ENCODE results near the gene PACS2.

Gene PACS2

DNA sequence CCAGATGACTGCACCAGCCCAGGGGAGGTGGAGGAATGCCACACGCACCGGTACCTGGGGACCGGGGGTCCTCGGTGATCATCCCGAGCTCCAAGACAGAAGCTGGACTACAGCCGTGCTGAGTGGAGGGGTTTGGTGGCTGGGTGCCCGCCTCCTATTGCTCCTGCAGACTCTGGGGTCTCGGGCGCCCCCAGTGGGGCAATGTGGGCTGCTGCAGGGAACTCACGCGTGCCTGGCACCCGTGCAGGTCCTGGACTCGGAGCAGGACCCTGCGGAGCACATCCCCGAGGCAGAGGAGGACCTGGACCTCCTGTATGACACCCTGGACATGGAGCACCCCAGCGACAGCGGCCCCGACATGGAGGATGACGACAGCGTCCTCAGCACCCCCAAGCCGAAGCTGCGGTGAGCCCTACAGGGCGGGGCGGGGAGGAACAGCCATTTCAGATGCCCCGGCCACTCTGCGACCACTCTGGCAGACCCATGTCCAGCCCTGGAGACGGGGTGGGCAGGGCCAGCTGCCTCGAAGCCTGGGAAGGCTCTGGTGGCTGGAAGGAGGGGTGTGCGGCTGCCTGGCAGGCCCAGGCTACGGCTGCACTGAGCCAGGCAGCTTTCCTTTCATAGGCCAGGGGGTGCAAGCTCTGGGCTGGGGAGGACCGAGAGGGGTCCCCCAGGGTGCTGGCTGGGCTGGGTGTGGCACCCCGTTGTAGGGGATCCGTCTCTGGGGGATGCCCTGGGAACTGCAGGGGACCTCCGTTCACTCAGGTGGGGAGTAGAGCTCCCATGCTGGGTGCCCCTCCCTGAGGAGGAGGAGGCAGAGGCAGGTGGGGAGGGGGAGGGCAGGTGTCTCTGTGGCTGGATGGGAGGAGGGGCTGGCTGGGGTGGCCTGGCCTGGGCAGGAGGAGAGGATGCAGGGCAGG lies 62.2 kb downstream of the PACS2 start:
- no peak overlapping the region for H3K27ac ChIP-seq (ENCODE audit: low read depth, low read length)

DNA sequence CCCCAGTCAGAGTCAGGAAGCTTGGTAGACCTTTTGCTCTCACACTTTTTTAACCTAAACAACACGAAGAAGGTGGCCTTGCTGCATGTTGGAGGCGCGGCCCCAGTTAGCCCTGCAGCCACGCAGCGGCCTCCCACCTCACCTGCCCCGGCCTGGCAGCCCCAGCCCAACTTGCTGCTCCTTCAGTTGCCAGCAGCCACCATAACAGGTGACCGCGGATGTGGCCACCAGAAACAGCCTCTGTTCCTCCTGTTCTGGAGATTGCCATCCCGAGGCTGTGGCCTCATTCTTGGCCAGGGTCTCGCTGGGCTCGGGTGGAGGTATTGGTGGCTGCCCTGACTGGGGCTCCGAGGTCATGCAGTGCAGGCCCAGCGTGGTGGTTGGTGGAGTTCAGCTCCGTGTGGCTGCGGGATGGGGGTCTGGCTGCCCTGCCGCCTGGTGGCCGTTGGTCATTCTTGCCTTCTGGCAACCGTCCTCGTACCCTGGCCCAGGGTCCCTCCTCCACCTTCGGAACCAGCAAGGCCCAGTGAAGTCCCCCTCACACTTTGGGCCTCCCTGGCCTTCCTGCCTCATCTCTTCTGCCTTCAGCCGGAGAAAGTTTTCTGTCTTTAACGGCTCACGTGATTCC lies 63.1 kb downstream of the PACS2 start:
- Histone ChIP-seq H3K79me2 (ENCODE audit: control insufficient read depth, insufficient read depth, low read length, unreplicated experiment) (no peaks in the 10 kb centered on the region), H3K36me3 (ENCODE audit: insufficient read depth, low read length) (no peaks in the 10 kb centered on the region; the same call in 1 of the 2 replicates)

More for the DNA sequence above, 62.2 kb downstream of the PACS2 start:
- Histone ChIP-seq H3K4me3 (ENCODE audit: low read depth, low read length) (no peak overlapping the region), H3K4me1 (ENCODE audit: control insufficient read depth, insufficient read depth, low read length, unreplicated experiment) (no peaks in the 10 kb centered on the region), H3K27me3 (ENCODE audit: insufficient read depth, low read length) (no peaks in the 10 kb centered on the region), H3K79me2 (ENCODE audit: control insufficient read depth, insufficient read depth, low read length, unreplicated experiment) (no peaks in the 10 kb centered on the region), H3K36me3 (ENCODE audit: insufficient read depth, low read length) (no peaks in the 10 kb centered on the region), H2AFZ (ENCODE audit: low read length, unreplicated experiment) (no peak overlapping the region)

DNA sequence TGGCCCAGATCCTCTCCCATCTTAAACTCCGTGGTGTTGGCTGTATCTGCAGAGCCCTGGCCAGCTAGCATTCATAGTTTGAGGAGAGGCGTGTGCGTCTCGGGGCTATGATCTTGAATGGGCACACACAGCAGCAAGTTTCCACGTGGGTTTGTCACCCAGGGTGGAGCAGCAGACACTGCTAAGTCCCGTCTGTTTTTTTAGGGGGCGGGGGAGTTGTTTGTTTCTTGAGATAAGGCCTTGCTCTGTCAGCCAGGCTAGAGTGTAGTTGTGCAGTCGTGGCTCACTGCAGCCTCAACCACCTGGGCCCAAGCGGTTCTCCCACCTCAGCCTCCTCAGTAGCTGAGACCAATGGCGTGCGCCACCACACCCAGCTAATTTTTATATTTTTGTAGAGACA lies 63.7 kb downstream of the PACS2 start:
- no peak overlapping the region for H3K27ac ChIP-seq (ENCODE audit: low read depth, low read length)
- no peaks in the 10 kb centered on the region for H3K27me3 ChIP-seq (ENCODE audit: insufficient read depth, low read length)

More for the DNA sequence above, 63.1 kb downstream of the PACS2 start:
- no peak overlapping the region for H2AFZ ChIP-seq (ENCODE audit: low read length, unreplicated experiment)
- H3K27me3 ChIP-seq (ENCODE audit: insufficient read depth, low read length), result no peaks in the 10 kb centered on the region
- H3K27ac ChIP-seq (ENCODE audit: low read depth, low read length), result no peak overlapping the region
- H3K4me1 ChIP-seq (ENCODE audit: control insufficient read depth, insufficient read depth, low read length, unreplicated experiment), result no peaks in the 10 kb centered on the region
- H3K4me3 ChIP-seq (ENCODE audit: low read depth, low read length), result no peak overlapping the region

DNA sequence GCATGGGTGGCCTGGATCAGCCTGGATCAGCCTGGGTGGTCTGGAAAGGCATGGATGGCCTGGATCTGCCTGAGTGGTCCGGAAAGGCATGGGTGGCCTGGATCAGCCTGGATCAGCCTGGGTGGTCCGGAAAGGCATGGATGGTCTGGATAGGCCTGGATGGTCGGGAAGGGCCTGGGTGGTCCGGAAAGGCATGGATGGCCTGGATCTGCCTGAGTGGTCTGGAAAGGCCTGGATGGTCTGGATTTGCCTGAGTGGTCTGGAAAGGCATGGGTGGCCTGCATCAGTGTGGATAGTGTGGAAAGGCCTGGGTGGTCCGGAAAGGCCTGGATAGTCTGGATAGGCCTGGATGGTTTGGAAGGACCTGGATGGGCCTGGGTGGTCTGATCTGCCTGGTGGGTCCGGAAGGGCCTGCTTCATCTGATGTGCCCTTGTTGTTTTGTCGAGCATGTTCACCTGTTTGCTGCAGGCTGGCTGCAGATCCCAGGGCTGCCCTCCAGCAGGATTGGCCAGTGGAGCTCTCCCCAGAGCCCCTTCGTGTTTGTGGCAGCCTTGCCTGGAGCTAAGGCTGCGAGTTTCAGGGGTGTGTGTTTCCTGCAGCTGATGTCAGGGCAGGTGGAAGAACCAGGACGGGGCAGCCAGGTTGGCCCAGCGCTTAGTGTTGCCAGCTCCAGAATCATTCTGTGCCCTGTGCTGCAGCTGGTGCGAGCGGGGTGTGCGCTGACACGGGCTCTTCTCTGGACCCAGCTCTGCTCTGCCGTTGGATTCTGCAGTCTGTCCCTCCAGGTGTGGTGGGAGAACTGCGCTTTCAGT lies 64.5 kb downstream of the PACS2 start:
- H2AFZ ChIP-seq (ENCODE audit: low read length, unreplicated experiment), result no peak overlapping the region
- no peaks in the 10 kb centered on the region for H3K4me1 ChIP-seq (ENCODE audit: control insufficient read depth, insufficient read depth, low read length, unreplicated experiment)
- no peak overlapping the region for H3K27ac ChIP-seq (ENCODE audit: low read depth, low read length)
- no peaks in the 10 kb centered on the region for H3K79me2 ChIP-seq (ENCODE audit: control insufficient read depth, insufficient read depth, low read length, unreplicated experiment)
- no peak overlapping the region for H3K4me3 ChIP-seq (ENCODE audit: low read depth, low read length)
- H3K27me3 ChIP-seq (ENCODE audit: insufficient read depth, low read length), result no peaks in the 10 kb centered on the region
- H3K36me3 ChIP-seq (ENCODE audit: insufficient read depth, low read length), result no peaks in the 10 kb centered on the region; the same call in 1 of the 2 replicates

More for the DNA sequence above, 63.7 kb downstream of the PACS2 start:
- Histone ChIP-seq H3K79me2 (ENCODE audit: control insufficient read depth, insufficient read depth, low read length, unreplicated experiment) (no peaks in the 10 kb centered on the region), H3K36me3 (ENCODE audit: insufficient read depth, low read length) (no peaks in the 10 kb centered on the region; the same call in 1 of the 2 replicates), H2AFZ (ENCODE audit: low read length, unreplicated experiment) (no peak overlapping the region), H3K4me1 (ENCODE audit: control insufficient read depth, insufficient read depth, low read length, unreplicated experiment) (no peaks in the 10 kb centered on the region), H3K4me3 (ENCODE audit: low read depth, low read length) (no peak overlapping the region)

DNA sequence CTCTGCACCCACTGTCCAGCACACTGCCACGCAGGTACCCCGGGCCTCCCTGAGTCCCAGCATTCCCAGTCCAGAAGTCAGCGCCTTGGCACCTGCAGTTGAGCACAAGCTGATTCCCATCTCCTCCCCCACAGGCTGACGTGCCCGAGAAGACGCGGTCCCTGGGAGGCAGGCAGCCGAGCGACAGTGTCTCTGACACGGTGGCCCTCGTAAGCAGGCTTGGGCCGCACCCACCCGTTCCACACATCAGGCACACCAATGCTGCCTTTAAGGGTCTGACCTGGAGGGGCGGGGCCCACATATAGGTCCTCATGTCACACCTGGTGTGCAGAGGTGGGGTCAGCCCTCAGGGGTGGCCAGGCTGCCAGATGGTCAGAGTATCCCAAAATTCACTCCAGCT lies 65.4 kb downstream of the PACS2 start:
- Histone ChIP-seq H3K79me2 (ENCODE audit: control insufficient read depth, insufficient read depth, low read length, unreplicated experiment) (no peaks in the 10 kb centered on the region), H3K36me3 (ENCODE audit: insufficient read depth, low read length) (no peaks in the 10 kb centered on the region; the same call in 1 of the 2 replicates), H2AFZ (ENCODE audit: low read length, unreplicated experiment) (no peak overlapping the region), H3K27ac (ENCODE audit: low read depth, low read length) (no peak overlapping the region), H3K4me3 (ENCODE audit: low read depth, low read length) (no peak overlapping the region), H3K4me1 (ENCODE audit: control insufficient read depth, insufficient read depth, low read length, unreplicated experiment) (no peaks in the 10 kb centered on the region), H3K27me3 (ENCODE audit: insufficient read depth, low read length) (no peaks in the 10 kb centered on the region)

DNA sequence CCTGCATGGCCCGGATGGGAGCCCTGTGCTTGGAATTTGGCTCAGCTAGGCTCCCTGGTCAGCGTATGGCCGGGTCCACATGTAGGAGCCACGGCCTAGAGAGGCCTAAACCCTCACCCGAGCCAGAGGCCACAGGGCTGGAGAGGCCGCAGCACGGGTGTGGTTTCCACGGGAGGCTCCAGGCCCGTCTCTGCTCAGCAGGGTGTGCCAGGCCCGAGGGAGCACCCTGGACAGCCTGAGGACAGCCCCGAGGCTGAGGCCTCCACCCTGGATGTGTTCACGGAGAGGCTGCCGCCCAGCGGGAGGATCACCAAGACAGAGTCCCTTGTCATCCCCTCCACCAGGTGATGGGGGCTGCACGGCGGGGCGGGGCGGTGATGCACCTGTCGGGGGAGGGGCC lies 66.2 kb downstream of the PACS2 start:
- Histone ChIP-seq H3K27me3 (ENCODE audit: insufficient read depth, low read length) (no peaks in the 10 kb centered on the region), H3K4me3 (ENCODE audit: low read depth, low read length) (no peak overlapping the region), H3K4me1 (ENCODE audit: control insufficient read depth, insufficient read depth, low read length, unreplicated experiment) (no peaks in the 10 kb centered on the region), H3K27ac (ENCODE audit: low read depth, low read length) (no peak overlapping the region), H3K36me3 (ENCODE audit: insufficient read depth, low read length) (no peaks in the 10 kb centered on the region; the same call in 1 of the 2 replicates), H2AFZ (ENCODE audit: low read length, unreplicated experiment) (no peak overlapping the region), H3K79me2 (ENCODE audit: control insufficient read depth, insufficient read depth, low read length, unreplicated experiment) (no peaks in the 10 kb centered on the region)

DNA sequence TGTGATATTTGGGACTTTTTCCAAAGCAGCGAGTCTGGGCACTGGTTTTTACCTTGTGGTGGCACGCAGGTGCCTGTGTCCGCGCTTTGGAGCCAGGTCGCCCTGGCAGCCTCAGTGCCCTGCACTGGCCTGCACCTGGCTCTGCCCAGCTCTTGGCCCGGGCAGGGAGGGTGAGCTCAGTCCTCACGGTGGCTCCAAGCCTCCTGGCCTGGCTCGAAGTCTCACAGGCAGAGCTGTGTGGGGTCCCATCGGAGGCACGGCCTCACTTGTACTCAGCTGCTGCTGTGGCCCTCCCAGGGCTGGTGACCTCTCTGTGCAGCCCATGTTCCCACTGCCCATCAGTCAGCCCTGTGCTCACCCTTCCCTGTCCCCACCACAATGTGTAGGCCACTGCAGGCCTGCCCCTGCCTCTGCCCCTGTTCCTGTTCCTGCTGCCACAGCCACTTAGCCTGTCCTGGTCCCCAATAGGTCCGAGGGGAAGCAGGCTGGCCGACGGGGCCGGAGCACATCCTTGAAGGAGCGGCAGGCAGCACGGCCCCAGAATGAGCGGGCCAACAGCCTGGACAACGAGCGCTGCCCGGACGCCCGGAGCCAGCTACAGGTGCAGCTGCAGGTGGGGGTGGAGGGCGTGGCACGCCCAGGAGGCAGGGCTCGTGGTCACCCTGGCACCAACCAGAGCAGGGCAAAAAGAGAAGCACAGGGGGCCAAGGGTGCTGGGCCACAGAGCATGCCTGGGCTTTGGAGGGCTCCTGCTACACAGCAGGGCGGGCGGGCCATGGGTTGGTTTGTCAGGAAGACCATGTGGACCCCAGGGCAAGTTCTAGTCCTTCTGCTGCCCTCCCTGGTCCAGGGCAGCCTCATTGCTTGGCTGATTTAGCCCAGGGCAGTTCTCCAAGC lies 67.1 kb downstream of the PACS2 start:
- H3K79me2 ChIP-seq (ENCODE audit: control insufficient read depth, insufficient read depth, low read length, unreplicated experiment), result no peaks in the 10 kb centered on the region
- H3K4me3 ChIP-seq (ENCODE audit: low read depth, low read length), result no peak overlapping the region
- no peak overlapping the region for H3K27ac ChIP-seq (ENCODE audit: low read depth, low read length)
- H3K36me3 ChIP-seq (ENCODE audit: insufficient read depth, low read length), result no peaks in the 10 kb centered on the region; the same call in 1 of the 2 replicates
- no peaks in the 10 kb centered on the region for H3K4me1 ChIP-seq (ENCODE audit: control insufficient read depth, insufficient read depth, low read length, unreplicated experiment)
- no peak overlapping the region for H2AFZ ChIP-seq (ENCODE audit: low read length, unreplicated experiment)
- H3K27me3 ChIP-seq (ENCODE audit: insufficient read depth, low read length), result no peaks in the 10 kb centered on the region

DNA sequence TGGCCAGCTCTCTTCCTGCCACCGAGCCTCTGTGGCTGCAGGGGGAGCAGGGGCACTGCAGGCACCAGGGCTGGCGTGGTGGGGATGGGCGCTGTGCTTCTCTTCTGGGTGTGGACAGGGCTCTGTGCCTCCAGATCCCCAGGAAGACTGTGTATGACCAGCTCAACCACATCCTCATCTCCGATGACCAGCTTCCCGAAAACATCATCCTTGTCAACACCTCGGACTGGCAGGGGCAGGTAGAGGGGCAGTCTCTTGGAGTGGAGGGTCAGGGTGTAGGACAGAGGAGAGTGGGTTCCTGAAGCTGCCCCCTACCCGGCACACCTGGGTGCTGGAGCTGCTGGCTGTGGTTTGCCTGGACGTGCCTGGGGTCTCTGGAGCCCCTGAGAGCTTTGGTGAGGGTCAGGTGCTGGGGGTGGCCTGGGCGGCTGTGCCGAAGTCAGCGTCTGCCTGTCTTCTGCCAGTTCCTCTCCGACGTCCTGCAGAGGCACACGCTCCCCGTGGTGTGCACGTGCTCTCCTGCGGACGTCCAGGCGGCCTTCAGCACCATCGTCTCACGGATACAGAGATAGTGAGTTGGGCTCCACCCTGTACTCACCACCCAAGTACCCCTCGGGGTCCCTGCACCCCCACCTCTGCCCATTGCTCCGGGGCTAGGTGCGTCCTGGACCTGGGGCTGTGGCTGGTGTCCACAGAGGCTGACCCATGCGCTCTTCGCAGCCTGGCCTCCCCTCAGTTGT lies 68.0 kb downstream of the PACS2 start:
- no peak overlapping the region for H3K27ac ChIP-seq (ENCODE audit: low read depth, low read length)
- H3K36me3 ChIP-seq (ENCODE audit: insufficient read depth, low read length), result no peaks in the 10 kb centered on the region; the same call in 1 of the 2 replicates

DNA sequence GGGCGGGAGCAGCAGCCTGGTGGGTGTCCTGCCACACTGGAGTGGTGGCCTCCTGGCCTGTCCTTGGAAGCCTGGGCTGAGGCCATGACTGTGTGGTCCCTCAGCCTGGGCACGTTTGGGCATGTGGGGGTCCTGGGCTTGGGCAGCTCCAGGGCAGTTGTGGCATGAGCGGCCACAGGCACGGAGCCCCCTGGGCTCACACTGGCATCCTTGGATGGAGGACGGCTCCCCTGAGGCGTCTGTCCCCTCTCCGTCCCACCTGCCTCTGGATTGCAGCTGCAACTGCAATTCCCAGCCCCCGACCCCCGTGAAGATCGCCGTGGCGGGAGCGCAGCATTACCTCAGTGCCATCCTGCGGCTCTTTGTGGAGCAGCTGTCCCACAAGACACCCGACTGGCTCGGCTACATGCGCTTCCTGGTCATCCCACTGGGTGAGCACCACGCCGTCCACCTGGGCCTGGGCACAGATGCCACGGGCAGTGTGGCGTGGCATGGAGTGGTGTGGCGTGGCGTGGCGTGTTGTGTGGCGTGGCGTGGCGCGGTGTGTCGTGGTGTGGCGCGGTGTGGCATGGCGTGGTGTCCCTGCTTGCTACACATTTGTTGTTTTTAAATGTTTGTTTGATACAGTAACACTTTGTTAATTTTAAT lies 68.7 kb downstream of the PACS2 start:
- no peaks in the 10 kb centered on the region; the same call in 1 of the 2 replicates for H3K36me3 ChIP-seq (ENCODE audit: insufficient read depth, low read length)
- H3K27me3 ChIP-seq (ENCODE audit: insufficient read depth, low read length), result no peaks in the 10 kb centered on the region
- no peak overlapping the region for H2AFZ ChIP-seq (ENCODE audit: low read length, unreplicated experiment)
- H3K79me2 ChIP-seq (ENCODE audit: control insufficient read depth, insufficient read depth, low read length, unreplicated experiment), result no peaks in the 10 kb centered on the region
- no peaks in the 10 kb centered on the region for H3K4me1 ChIP-seq (ENCODE audit: control insufficient read depth, insufficient read depth, low read length, unreplicated experiment)
- no peak overlapping the region for H3K27ac ChIP-seq (ENCODE audit: low read depth, low read length)
- no peak overlapping the region for H3K4me3 ChIP-seq (ENCODE audit: low read depth, low read length)

More for the DNA sequence above, 68.0 kb downstream of the PACS2 start:
- no peaks in the 10 kb centered on the region for H3K4me1 ChIP-seq (ENCODE audit: control insufficient read depth, insufficient read depth, low read length, unreplicated experiment)
- H3K27me3 ChIP-seq (ENCODE audit: insufficient read depth, low read length), result no peaks in the 10 kb centered on the region
- no peaks in the 10 kb centered on the region for H3K79me2 ChIP-seq (ENCODE audit: control insufficient read depth, insufficient read depth, low read length, unreplicated experiment)
- no peak overlapping the region for H2AFZ ChIP-seq (ENCODE audit: low read length, unreplicated experiment)
- H3K4me3 ChIP-seq (ENCODE audit: low read depth, low read length), result no peak overlapping the region
